Activated CD8-positive, alpha-beta memory T cell treated with anti-CD3 and anti-CD28 coated beads, Interleukin-2, amount 50 U/mL, for 4 hours (primary cell): ENCODE measurements around the gene ITGB2.

ENCODE experiments used
- DNase-seq: peaks from one replicate; pipeline ENCODE4 v3.0.0-alpha.2; 2020

Gene ITGB2

DNA sequence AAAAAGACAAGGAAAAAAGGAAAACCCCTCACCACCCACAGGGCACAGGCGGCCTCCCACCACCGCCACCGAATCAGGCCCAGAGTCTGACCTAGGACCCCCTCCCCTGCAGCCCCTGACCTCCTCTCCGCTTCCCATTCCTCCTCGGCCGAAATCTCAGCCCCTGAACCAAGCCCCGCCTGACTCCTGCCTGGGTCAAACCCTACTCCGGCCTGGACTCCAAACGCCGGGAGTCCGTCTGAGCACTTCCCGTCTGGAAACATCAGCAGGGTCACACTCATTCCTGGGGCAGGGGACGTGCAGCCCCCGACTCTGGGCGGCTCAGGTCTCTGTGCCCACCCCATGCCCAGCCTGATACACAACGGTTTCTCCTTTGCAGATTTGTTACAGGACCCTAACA, 76.4 kb downstream of the ITGB2 start:
- DNase-seq = no peak

DNA sequence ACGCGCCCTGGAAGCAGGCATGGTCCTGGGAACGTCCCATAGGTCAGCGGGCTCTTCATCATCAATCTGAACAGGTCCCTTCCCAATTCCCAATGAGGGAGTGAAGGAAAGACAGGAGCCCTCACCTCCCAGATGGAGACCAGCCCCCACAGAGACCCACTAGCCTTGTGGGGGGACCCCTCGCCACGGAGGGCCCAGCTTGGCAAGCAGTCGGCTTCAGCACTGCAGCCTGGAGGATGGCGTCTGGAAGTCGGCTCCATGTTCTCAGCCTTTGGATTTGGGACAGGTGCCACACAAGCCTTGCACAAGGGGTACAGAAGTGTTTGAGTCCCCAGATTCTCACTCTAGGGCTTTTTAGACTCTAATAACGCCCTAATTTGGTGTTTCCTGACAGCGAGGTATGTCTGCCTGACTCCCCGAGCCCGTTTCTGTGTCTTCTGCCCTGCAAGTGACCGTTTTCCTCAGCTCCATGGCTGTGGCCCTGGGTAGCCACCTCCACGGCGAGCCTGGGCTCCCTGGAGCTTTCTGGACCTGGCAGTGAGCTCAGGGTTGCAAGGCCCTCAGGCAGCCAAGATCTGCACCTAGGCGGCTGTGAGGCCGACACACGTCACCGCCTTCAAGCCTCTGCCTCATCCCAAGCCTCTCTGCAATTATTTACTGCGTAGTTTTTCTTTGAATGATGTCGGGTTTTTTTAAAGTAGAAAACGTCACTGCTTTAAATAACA, 77.8 kb downstream of the ITGB2 start:
- DNase-seq = no peak

DNA sequence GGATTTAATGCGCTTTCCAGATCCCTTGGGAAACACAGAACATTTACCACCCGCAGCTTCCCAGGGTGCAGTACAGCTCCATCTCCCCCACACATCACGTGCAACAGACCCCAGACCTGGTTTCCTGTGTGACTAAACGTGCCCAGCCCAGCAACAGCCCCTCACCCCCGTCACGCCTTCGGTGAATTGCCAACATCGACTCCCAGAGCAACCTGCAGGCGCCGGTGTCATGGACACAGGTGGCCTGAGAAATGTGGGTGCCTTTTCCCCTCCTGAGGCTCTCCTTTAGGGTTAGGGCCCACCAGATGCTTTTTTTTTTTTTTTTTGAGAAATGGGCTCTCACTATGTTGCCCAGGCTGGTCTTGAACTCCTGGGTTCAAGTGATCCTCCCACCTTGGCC, 78.6 kb downstream of the ITGB2 start:
- no peak for DNase-seq

DNA sequence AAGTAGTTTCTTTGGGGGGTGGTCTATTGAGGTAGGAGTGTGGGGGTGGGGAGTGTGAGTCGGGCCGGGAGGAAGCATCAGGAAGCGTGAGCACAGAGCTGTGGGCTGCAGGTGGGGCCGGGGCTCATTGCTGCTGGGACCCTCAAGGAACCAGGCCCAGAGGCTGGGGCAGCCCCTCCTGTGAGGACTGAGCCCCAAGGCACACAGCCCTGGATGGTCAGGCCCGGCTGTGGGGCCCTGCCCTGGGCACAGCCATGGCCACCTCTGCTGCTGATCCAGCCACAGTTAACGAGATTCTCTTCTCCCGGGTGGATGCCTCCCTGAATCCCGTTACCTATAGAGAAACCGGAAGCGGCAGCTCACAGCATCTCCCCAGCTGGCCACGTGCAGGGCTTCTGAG, 79.9 kb downstream of the ITGB2 start:
- no peak for DNase-seq

DNA sequence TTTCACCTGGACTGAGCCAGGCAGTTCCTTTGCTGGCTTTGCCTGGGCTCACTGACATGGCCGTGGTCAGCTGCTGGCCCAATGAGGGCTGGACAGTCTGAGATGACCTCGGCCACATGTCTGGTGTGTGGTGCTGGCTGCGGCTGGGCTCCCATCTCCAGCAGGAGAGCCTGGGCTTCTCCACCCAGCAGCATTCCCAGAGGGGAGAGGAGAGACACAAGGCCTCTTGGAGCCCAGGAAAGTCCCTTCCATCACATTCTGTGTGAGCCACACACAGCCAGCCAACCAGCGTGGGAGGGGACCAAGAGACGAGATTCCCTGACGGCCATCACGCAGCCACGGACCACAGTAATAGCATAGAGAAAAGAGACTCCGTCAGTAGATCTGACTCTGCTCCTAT, 81.7 kb downstream of the ITGB2 start:
- no peak for DNase-seq

DNA sequence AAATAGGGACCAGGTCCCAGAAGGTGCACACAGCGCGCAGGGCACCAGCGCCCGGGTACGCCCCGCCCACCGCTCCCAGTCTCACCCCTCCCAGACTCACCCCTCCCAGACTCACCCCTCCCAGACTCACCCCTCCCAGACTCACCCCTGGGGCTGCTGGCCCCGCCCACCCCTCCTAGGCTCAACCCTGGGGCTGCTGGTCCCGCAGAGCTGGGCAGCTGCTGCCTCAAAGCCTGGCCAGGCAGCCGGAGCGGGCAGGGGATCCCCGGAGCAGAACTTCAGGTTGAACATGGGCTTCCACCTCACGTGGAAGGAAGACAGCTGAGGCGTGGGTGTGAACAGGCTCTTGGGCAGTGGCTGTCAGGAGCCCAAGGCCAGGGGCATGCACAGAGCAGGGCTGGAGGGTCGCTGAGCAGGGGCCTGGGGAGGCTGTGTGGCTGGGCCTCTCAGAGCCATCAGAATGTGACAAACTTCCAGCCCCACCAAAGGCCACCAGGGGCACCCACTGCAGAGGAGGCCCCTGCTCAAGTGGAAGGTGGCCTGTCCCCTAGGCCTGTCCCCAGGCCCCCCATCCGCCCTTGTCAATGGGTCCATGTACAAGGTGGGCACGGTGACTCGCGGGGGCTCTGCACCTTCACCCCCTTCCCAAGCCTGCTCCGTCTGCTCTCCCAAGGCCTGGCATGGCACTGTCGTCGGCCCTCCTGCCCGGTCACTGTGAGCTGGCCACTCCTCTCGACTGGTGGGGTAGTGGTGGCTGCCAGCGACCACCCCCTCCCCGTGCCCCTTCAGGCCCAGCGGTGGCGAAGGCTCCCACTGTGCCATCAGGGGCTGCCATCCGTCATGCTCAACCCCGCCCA, 82.4 kb downstream of the ITGB2 start:
- DNase-seq = no peak

DNA sequence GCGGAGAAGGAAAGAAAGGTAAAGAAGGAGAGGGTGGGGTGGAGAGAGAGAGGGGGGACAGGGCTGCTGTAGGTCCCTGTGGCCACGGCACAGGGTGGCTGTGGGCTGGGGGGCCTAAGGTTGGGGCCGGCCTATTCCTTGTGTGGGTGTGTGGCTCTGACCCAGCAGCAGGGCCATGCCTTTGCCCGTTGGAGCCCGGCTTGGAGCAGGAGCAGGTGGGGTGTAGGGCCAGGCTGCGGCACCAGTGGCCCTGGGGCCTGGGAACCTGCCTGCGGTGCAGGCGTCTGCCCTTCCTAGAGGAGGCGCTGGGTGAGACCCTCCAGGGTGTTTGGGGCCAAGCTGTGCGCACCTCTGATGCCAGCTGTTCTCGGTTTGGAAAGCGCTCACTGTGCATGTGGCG, 83.2 kb downstream of the ITGB2 start:
- DNase-seq = no peak

DNA sequence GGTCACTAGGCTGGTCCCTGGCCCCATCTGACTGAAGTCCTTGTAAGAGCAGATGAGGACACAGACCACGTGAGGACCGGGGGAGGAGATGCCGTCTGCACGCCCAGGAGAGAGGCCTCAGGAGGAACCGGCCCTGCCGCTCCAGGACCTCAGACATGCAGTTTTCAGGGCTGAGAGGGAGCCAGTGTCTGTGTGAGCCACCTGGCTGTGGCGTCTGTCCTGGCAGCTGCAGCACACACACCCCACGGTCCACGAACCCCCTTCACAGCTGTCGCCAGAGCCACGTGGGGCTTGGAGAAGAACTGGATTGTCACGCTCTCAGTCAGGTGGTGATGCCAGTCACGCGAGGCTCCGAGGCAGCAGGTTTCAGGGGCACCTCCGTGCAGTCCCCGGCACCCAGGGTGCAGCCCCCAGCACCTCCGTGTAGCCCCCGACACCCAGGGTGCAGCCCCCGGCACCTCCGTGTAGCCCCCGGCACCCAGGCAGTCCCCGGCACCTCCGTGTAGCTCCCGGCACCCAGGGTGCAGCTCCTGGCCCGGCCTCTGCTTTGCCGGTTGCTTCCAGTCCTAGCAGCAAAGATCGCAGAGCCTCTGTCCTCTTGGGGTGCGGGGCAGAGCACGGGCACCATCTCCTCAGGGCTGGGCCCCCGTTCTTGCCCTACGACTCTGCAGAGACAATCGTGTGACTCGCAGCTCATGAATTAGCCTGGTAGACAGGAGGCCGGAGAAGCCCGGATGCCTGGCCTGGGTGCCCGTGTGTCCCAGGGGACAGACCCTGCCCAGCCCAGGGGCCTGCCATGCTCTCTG, 83.8 kb downstream of the ITGB2 start:
- no peak for DNase-seq

DNA sequence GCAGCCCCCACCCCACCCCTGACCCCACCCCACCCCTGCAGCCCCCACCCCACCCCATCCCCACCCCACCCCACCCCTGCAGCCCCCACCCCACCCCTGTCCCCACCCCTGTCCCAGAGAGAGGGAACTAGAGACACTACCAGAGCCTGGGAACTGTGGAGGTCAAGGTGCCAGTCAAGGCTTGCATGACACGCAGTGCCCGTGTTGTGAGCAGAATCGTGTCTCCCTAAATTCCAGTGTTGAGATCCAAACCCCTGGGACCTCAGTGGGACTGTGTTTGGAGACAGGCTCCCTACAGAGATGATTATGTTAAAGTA, 84.4 kb downstream of the ITGB2 start:
- DNase-seq = no peak
